ENCODE results near the gene VPREB3.

DNA sequence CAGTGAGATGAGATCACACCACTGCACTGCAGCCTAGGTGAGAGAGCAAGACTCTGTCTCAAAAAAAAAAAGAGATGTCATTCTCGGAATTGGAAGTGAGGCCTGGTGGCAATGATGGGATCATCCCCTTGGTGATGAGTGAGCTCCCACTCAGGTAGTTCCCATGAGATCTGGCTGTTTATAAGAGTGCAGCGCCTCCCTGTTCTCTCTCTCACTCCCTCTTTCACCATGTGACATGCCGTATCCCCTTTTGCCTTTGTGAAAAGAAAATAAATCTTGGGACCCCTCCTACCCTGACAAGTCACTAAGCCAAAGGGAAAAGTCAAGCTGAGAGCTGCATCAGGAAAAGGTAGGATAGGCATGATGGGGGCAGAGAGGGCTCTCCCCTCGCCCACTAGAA, 32.1 kb downstream of the VPREB3 start:
- TF ChIP-seq POU6F1 (CRISPR knock-in tag; IDR thresholded peaks at IDR 0.05; ENCODE audit: borderline replicate concordance, low read depth) (no peak), SNAI2 (CRISPR knock-in tag; IDR thresholded peaks at IDR 0.05) (no peak), PATZ1 (CRISPR knock-in tag; IDR thresholded peaks at IDR 0.05; ENCODE audit: borderline replicate concordance) (no peak), ZC3H10 (CRISPR knock-in tag; IDR thresholded peaks at IDR 0.05) (no peak), ESRRG (CRISPR knock-in tag; IDR thresholded peaks at IDR 0.05) (no peak), RARB (CRISPR knock-in tag; IDR thresholded peaks at IDR 0.05) (no peak), TOX (CRISPR knock-in tag; IDR thresholded peaks at IDR 0.05; ENCODE audit: borderline replicate concordance) (no peak)

Measured in SK-N-SH treated with all-trans-retinoic acid at 6 μM for 48 hours (cell line).